Neuronal stem cell (in vitro differentiated cells): ENCODE results near the gene HAND2.
A peak's percentile ranks its signal among the peaks of the same experiment; 100 is the strongest.

Experiments used
- DNase-seq: peaks from one replicate; pipeline ENCODE4 v3.0.0-alpha.2; 2013; ENCODE audit warnings: low spot score
- H2AFZ ChIP-seq: one replicate; pipeline ENCODE4 v1.6.1; 2013; ENCODE audit warnings: mild to moderate bottlenecking, low read length, inconsistent platforms
- H2AK5ac ChIP-seq: 2 replicates; pipeline ENCODE4 v1.6.1; 2013; ENCODE audit warnings: low read depth, mild to moderate bottlenecking, inconsistent platforms, low read length, moderate library complexity, mixed read lengths
- H2BK120ac ChIP-seq: 2 replicates; pipeline ENCODE4 v1.6.1; 2013; ENCODE audit warnings: low read depth, mild to moderate bottlenecking, inconsistent platforms, low read length, moderate library complexity, mixed read lengths
- H2BK12ac ChIP-seq: one replicate; pipeline ENCODE4 v1.6.1; 2013; ENCODE audit warnings: low read length, inconsistent platforms
- H2BK15ac ChIP-seq: 2 replicates; pipeline ENCODE4 v1.6.1; 2013; ENCODE audit warnings: mild to moderate bottlenecking, low read length, inconsistent platforms, mixed read lengths
- H2BK5ac ChIP-seq: one replicate; pipeline ENCODE4 v1.6.1; 2013; ENCODE audit warnings: inconsistent platforms, mild to moderate bottlenecking, low read length, moderate library complexity
- H3K14ac ChIP-seq: one replicate; pipeline ENCODE4 v1.6.1; 2013; ENCODE audit warnings: low read length, inconsistent platforms
- H3K18ac ChIP-seq: 2 replicates; pipeline ENCODE4 v1.6.1; 2013; ENCODE audit warnings: low read length, inconsistent platforms
- H3K23ac ChIP-seq: 2 replicates; pipeline ENCODE4 v1.6.1; 2013; ENCODE audit warnings: low read depth, mild to moderate bottlenecking, mixed read lengths, low read length, inconsistent platforms; ENCODE audit not compliant: poor library complexity
- H3K27ac ChIP-seq: replicated peaks from 3 replicates; pipeline ENCODE4 v1.5.1; 2013; ENCODE audit warnings: low read length, inconsistent platforms
- H3K27me3 ChIP-seq, 3 experiments: 2 replicates each; pipeline ENCODE4 v1.6.1; 2013; ENCODE audit warnings: low read length in 3 of 3, mild to moderate bottlenecking in 2 of 3, inconsistent platforms in 1 of 3, low read depth in 1 of 3, mixed read lengths in 1 of 3, moderate library complexity in 1 of 3; ENCODE audit not compliant: control insufficient read depth in 3 of 3, insufficient read depth in 3 of 3
- H3K36me3 ChIP-seq, 2 donors: replicated peaks in 1 of 2; 2 replicates each; pipeline ENCODE4 v1.6.1; 2013; ENCODE audit warnings: low read length in 2 of 2; ENCODE audit not compliant: control insufficient read depth in 2 of 2, insufficient read depth in 2 of 2
- H3K4ac ChIP-seq: 2 replicates; pipeline ENCODE4 v1.6.1; 2013; ENCODE audit warnings: inconsistent platforms, mild to moderate bottlenecking, low read length, moderate library complexity
- H3K4me1 ChIP-seq, 2 donors: 1 replicate in 1 of 2; 2 replicates in 1 of 2; pipeline ENCODE4 v1.6.1; 2013; ENCODE audit warnings: low read length in 2 of 2, low read depth in 1 of 2; ENCODE audit not compliant: control insufficient read depth in 2 of 2, insufficient read depth in 1 of 2
- H3K4me2 ChIP-seq: one replicate; pipeline ENCODE4 v1.6.1; 2013; ENCODE audit warnings: mild to moderate bottlenecking, low read length, inconsistent platforms; ENCODE audit not compliant: insufficient read depth, poor library complexity, severe bottlenecking
- H3K4me3 ChIP-seq, 2 donors: 2 replicates each; pipeline ENCODE4 v1.5.1; 2013; ENCODE audit warnings: low read length in 2 of 2, mild to moderate bottlenecking in 2 of 2, inconsistent platforms in 1 of 2, moderate library complexity in 1 of 2
- H3K79me1 ChIP-seq: one replicate; pipeline ENCODE4 v1.6.1; 2013; ENCODE audit warnings: low read depth, mild to moderate bottlenecking, inconsistent platforms, low read length, moderate library complexity
- H3K9ac ChIP-seq: one replicate; pipeline ENCODE4 v1.6.1; 2013; ENCODE audit warnings: mild to moderate bottlenecking, low read depth, low read length, inconsistent platforms; ENCODE audit not compliant: poor library complexity
- H3K9me3 ChIP-seq, 2 donors: replicated peaks in 1 of 2; 2 replicates each; pipeline versions ENCODE3 to v1.6.1; 2013; ENCODE audit warnings: low read length in 2 of 2, mild to moderate bottlenecking in 2 of 2, inconsistent platforms in 1 of 2, low read depth in 1 of 2, mixed read lengths in 1 of 2, moderate library complexity in 1 of 2; ENCODE audit not compliant: control insufficient read depth in 2 of 2, insufficient read depth in 1 of 2
- H4K8ac ChIP-seq: one replicate; pipeline ENCODE4 v1.6.1; 2013; ENCODE audit warnings: low read depth, mild to moderate bottlenecking, inconsistent platforms, low read length, moderate library complexity
- H4K91ac ChIP-seq: one replicate; pipeline ENCODE4 v1.6.1; 2013; ENCODE audit warnings: low read length, low read depth, mild to moderate bottlenecking, inconsistent platforms; ENCODE audit not compliant: poor library complexity
- WGBS, 2 donors: extraction: QIAGEN DNeasy Blood & Tissue Kit; methylation state at CpG; one replicate each; pipeline ENCODE4 v1.1.7; 2013; ENCODE audit warnings: missing lambda C conversion rate in 2 of 2, mixed read lengths in 1 of 2; ENCODE audit not compliant: insufficient read length in 2 of 2, insufficient replicate concordance in 1 of 2; ENCODE audit errors: extremely low coverage in 2 of 2; 5-methylcytosine and 5-hydroxymethylcytosine counted together

Gene HAND2

GRCh38 chr4:173565281-173565680 lies 35.3 kb upstream of the HAND2 start:
- Histone ChIP-seq H2BK120ac (no peak overlapping the region), H3K4me2 (no peak overlapping the region), H3K4me3 (no peak overlapping the region), H3K27me3 (peaks cover 0 to 4% (median 0%) of the 10 kb centered on the region in 3 experiments), H3K18ac (peak overlapping the region; percentile 36), H3K4ac (no peak overlapping the region), H3K9me3 (no peaks in the 10 kb centered on the region), H2BK15ac (no peak overlapping the region), H2AFZ (no peak overlapping the region), H3K79me1 (no peaks in the 10 kb centered on the region), H4K91ac (no peak overlapping the region), H3K14ac (no peak overlapping the region), H4K8ac (no peak overlapping the region), H2BK12ac (no peak overlapping the region), H2AK5ac (no peak overlapping the region), H3K36me3 (no peaks in the 10 kb centered on the region), H3K23ac (no peak overlapping the region), H2BK5ac (no peak overlapping the region), H3K4me1 (no peaks in the 10 kb centered on the region), H3K9ac (no peak overlapping the region), H3K27ac (no peak overlapping the region)
- DNase-seq: no peak
- no CpG with 5 or more reads among the region's 2 CpGs for WGBS, 2 donors

- Histone ChIP-seq H3K27me3 (peaks cover 0 to 4% (median 0%) of the 10 kb centered on the region in 3 experiments), H3K27ac (no peak overlapping the region), H3K79me1 (no peaks in the 10 kb centered on the region), H2AFZ (no peak overlapping the region), H2BK5ac (no peak overlapping the region), H3K4ac (no peak overlapping the region), H3K18ac (no peak overlapping the region), H3K4me2 (no peak overlapping the region), H2BK15ac (no peak overlapping the region), H3K36me3 (no peaks in the 10 kb centered on the region), H2AK5ac (no peak overlapping the region), H3K4me3 (no peak overlapping the region), H4K91ac (no peak overlapping the region), H4K8ac (no peak overlapping the region), H3K9me3 (no peaks in the 10 kb centered on the region), H3K23ac (no peak overlapping the region), H3K4me1 (no peaks in the 10 kb centered on the region), H2BK12ac (no peak overlapping the region), H3K9ac (no peak overlapping the region), H2BK120ac (no peak overlapping the region), H3K14ac (no peak overlapping the region)
- WGBS, 2 donors: no CpG with 5 or more reads among the region's 2 CpGs
- no peak for DNase-seq
These were observed 34.4 kb upstream of the HAND2 start for GRCh38 chr4:173564461-173564860.

- H2BK120ac ChIP-seq: no peak overlapping the region
- no peak overlapping the region for H3K23ac ChIP-seq
- H4K8ac ChIP-seq: no peak overlapping the region
- H2AK5ac ChIP-seq: no peak overlapping the region
- H3K4ac ChIP-seq: no peak overlapping the region
- no peak overlapping the region for H2BK5ac ChIP-seq
- H3K4me2 ChIP-seq: no peak overlapping the region
- H3K36me3 ChIP-seq: no peaks in the 10 kb centered on the region
- no peak overlapping the region for H3K9ac ChIP-seq
- no peaks in the 10 kb centered on the region for H3K79me1 ChIP-seq
- no peak for DNase-seq
- H3K27me3 ChIP-seq: peaks cover 0 to 4% (median 0%) of the 10 kb centered on the region in 3 experiments
- H4K91ac ChIP-seq: no peak overlapping the region
- no peak overlapping the region for H2AFZ ChIP-seq
- no peak overlapping the region for H3K18ac ChIP-seq
- no peak overlapping the region for H2BK12ac ChIP-seq
- H3K4me1 ChIP-seq: no peaks in the 10 kb centered on the region
- no peak overlapping the region for H3K14ac ChIP-seq
- no peak overlapping the region for H2BK15ac ChIP-seq
- no CpG with 5 or more reads among the region's 1 CpG for WGBS, 2 donors
- H3K9me3 ChIP-seq: no peaks in the 10 kb centered on the region
- H3K4me3 ChIP-seq: no peak overlapping the region
- H3K27ac ChIP-seq: no peak overlapping the region
These were observed 30.9 kb upstream of the HAND2 start for GRCh38 chr4:173560896-173561295.

GRCh38 chr4:173556398-173557131 lies 26.5 kb upstream of the HAND2 start:
- Histone ChIP-seq H2BK12ac (no peak overlapping the region), H3K4me1 (no peaks in the 10 kb centered on the region), H3K79me1 (no peaks in the 10 kb centered on the region), H4K91ac (no peak overlapping the region), H3K36me3 (no peaks in the 10 kb centered on the region), H3K27me3 (peaks cover 0 to 4% (median 0%) of the 10 kb centered on the region in 3 experiments), H4K8ac (no peak overlapping the region), H3K23ac (no peak overlapping the region), H3K9me3 (no peaks in the 10 kb centered on the region), H3K27ac (no peak overlapping the region), H3K4ac (no peak overlapping the region), H2BK15ac (no peak overlapping the region), H3K4me2 (no peak overlapping the region), H2AFZ (no peak overlapping the region), H2BK120ac (no peak overlapping the region), H3K9ac (no peak overlapping the region), H3K14ac (no peak overlapping the region), H3K4me3 (no peak overlapping the region), H2BK5ac (no peak overlapping the region), H3K18ac (no peak overlapping the region), H2AK5ac (no peak overlapping the region)
- WGBS, 2 donors: no CpG with 5 or more reads among the region's 2 CpGs
- DNase-seq: no peak
